ENCODE measurements around the gene RADIL. TPM values are rescaled to one million over a fixed set of nuclear protein-coding genes. Genes with fewer than 3 reads are reported as not detected.

RADIL gene
- total RNA-seq, 1 experiment from 2014 or later = 5.0 TPM

DNA sequence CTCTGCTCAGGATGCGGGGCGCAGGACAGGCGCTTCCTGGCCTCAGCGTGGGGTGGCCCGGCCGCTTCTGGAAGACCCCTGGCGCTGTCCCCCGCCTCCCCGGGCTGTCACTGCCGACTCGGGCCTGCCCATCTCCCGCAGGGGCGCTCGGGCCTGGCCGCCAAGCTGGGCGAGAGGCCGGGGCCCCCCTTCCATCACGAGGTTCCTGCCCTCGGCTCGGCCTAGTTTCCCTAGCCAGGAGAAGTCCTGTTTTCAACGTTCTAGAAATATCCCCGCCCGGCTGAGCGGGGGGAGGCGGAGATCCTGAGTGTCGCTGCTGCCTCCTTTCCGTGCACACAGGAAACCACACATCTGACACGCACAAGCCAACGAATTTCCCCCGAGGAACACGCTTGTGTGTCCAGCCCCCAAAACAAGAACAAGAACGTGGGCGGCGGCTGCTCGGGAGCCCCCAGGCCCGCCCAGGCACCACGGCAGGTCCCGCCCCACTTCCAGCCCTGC is 74.4 kb downstream of the RADIL start:
- intact Hi-C loops (cut with micrococcal nuclease; ENCODE audit: unreplicated experiment) = no loop called here
- no peak for TF ChIP-seq EZH2 (IDR thresholded peaks at IDR 0.05; ENCODE audit: borderline replicate concordance, low read depth, low read length, poor library complexity, severe bottlenecking)
- TF ChIP-seq, protein P1, sequence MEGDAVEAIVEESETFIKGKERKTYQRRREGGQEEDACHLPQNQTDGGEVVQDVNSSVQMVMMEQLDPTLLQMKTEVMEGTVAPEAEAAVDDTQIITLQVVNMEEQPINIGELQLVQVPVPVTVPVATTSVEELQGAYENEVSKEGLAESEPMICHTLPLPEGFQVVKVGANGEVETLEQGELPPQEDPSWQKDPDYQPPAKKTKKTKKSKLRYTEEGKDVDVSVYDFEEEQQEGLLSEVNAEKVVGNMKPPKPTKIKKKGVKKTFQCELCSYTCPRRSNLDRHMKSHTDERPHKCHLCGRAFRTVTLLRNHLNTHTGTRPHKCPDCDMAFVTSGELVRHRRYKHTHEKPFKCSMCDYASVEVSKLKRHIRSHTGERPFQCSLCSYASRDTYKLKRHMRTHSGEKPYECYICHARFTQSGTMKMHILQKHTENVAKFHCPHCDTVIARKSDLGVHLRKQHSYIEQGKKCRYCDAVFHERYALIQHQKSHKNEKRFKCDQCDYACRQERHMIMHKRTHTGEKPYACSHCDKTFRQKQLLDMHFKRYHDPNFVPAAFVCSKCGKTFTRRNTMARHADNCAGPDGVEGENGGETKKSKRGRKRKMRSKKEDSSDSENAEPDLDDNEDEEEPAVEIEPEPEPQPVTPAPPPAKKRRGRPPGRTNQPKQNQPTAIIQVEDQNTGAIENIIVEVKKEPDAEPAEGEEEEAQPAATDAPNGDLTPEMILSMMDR (conservative IDR thresholded peaks at IDR 0.05; ENCODE audit: low read depth, low read length) = no peak
- CTCF ChIA-PET = no interaction called here
- POLR2A ChIA-PET (ENCODE audit: low non-redundant PET) = no interaction called here
- Histone ChIP-seq H3K27me3 (replicated peaks; ENCODE audit: insufficient read depth, low read depth, low read length, poor library complexity) (no peaks in the 10 kb centered on the region), H3K9me3 (ENCODE audit: low read depth, low read length, poor library complexity, severe bottlenecking) (no peaks in the 10 kb centered on the region), H3K4me3 (ENCODE audit: low read depth, low read length, poor library complexity, severe bottlenecking) (no peak overlapping the region), H3K27ac (ENCODE audit: low read depth, low read length, poor library complexity, severe bottlenecking) (no peak overlapping the region), H3K36me3 (ENCODE audit: insufficient read depth, low read length, poor library complexity, severe bottlenecking) (no peaks in the 10 kb centered on the region), H3K4me1 (ENCODE audit: insufficient read depth, low read length, poor library complexity, severe bottlenecking) (no peaks in the 10 kb centered on the region)
- no peak for DNase-seq (ENCODE audit: low spot score)
- no TSS peak for BruUV-seq (replicated peaks)

- Histone ChIP-seq H3K4me1 (ENCODE audit: insufficient read depth, low read length, poor library complexity, severe bottlenecking) (no peaks in the 10 kb centered on the region), H3K36me3 (ENCODE audit: insufficient read depth, low read length, poor library complexity, severe bottlenecking) (no peaks in the 10 kb centered on the region), H3K9me3 (ENCODE audit: low read depth, low read length, poor library complexity, severe bottlenecking) (no peaks in the 10 kb centered on the region), H3K27me3 (replicated peaks; ENCODE audit: insufficient read depth, low read depth, low read length, poor library complexity) (no peaks in the 10 kb centered on the region), H3K4me3 (ENCODE audit: low read depth, low read length, poor library complexity, severe bottlenecking) (no peak overlapping the region), H3K27ac (ENCODE audit: low read depth, low read length, poor library complexity, severe bottlenecking) (no peak overlapping the region)
- intact Hi-C loops (cut with micrococcal nuclease; ENCODE audit: unreplicated experiment) = no loop called here
- POLR2A ChIA-PET (ENCODE audit: low non-redundant PET) = interaction anchor here (0.7 kb wide), 1 partner anchor 266 kb away, joined by 4 read pairs; no protein-coding TSS in a partner anchor
- BruUV-seq (replicated peaks) = no TSS peak
- TF ChIP-seq, protein P1 (conservative IDR thresholded peaks at IDR 0.05; ENCODE audit: low read depth, low read length) = no peak
- no peak for TF ChIP-seq EZH2 (IDR thresholded peaks at IDR 0.05; ENCODE audit: borderline replicate concordance, low read depth, low read length, poor library complexity, severe bottlenecking)
- CTCF ChIA-PET = interaction anchor here (0.6 to 1.0 kb wide), 2 partner anchors 10 to 147 kb away, joined by 10 to 12 read pairs; no protein-coding TSS in a partner anchor
- no peak for DNase-seq (ENCODE audit: low spot score)
Measured at GRCh38 chr7:4808565-4808964, 75.0 kb downstream of the RADIL start.

DNA sequence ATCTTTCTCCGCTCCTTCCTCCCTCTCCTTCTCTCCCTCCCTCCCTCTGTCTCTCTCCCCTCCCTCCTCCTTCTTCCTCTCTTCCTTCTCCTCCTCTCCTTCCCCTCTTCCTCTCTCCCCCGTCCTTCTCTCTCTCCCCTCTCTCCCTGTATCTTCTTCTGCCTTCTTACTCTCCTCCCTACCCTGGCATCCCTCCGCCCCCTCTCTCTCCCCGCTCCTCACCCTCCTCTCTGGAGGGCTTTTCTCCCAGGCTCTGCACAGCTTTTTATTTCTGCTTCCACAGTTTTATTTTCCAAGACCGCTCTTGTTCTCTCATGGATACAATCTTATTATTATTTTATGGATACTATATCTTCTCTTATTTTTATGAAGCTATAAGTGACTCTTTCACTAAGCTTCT is 75.5 kb downstream of the RADIL start:
- ChIA-PET CTCF (interaction anchor here (0.6 to 1.0 kb wide), 2 partner anchors 10 to 148 kb away, joined by 10 to 12 read pairs; no protein-coding TSS in a partner anchor), POLR2A (ENCODE audit: low non-redundant PET) (interaction anchor here (0.7 kb wide), 1 partner anchor 266 kb away, joined by 4 read pairs; no protein-coding TSS in a partner anchor)
- no TSS peak for BruUV-seq (replicated peaks)
- Histone ChIP-seq H3K27me3 (replicated peaks; ENCODE audit: insufficient read depth, low read depth, low read length, poor library complexity) (no peaks in the 10 kb centered on the region), H3K4me3 (ENCODE audit: low read depth, low read length, poor library complexity, severe bottlenecking) (no peak overlapping the region), H3K27ac (ENCODE audit: low read depth, low read length, poor library complexity, severe bottlenecking) (no peak overlapping the region), H3K4me1 (ENCODE audit: insufficient read depth, low read length, poor library complexity, severe bottlenecking) (no peaks in the 10 kb centered on the region), H3K9me3 (ENCODE audit: low read depth, low read length, poor library complexity, severe bottlenecking) (no peaks in the 10 kb centered on the region), H3K36me3 (ENCODE audit: insufficient read depth, low read length, poor library complexity, severe bottlenecking) (no peaks in the 10 kb centered on the region)
- no peak for TF ChIP-seq EZH2 (IDR thresholded peaks at IDR 0.05; ENCODE audit: borderline replicate concordance, low read depth, low read length, poor library complexity, severe bottlenecking)
- TF ChIP-seq, protein P1 (conservative IDR thresholded peaks at IDR 0.05; ENCODE audit: low read depth, low read length) = no peak
- intact Hi-C loops (cut with micrococcal nuclease; ENCODE audit: unreplicated experiment) = no loop called here
- no peak for DNase-seq (ENCODE audit: low spot score)
